ENCODE measurements around the gene USP15.
"Not testable (repeated sequence)": the region's sequence is repeated elsewhere in the genome, so short reads cannot be mapped to it uniquely, and the experiment has no call there.

USP15 gene

DNA sequence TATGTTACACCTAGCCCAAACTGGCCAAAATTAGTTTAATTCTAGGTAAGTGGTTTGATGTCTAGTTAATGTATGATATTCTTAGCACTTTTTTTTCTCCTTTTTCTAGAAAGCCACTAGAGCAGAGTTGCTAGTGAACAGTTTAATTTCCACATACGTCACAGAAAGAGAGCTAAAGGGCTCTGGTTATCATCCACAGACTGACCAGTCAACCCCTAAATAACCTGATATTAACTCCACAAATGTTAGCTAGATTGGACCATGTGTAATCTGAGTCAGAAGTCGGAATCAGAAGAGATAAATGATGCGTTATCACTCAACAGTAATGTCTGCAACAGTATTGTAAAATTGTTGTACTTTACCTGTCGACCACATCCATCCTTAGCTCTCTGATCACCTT is 74.9 kb downstream of the USP15 start:
- TF ChIP-seq, protein P1, sequence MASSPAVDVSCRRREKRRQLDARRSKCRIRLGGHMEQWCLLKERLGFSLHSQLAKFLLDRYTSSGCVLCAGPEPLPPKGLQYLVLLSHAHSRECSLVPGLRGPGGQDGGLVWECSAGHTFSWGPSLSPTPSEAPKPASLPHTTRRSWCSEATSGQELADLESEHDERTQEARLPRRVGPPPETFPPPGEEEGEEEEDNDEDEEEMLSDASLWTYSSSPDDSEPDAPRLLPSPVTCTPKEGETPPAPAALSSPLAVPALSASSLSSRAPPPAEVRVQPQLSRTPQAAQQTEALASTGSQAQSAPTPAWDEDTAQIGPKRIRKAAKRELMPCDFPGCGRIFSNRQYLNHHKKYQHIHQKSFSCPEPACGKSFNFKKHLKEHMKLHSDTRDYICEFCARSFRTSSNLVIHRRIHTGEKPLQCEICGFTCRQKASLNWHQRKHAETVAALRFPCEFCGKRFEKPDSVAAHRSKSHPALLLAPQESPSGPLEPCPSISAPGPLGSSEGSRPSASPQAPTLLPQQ (tag by site-specific recombination; IDR thresholded peaks at IDR 0.05), result no peak
- TF ChIP-seq, protein P2, sequence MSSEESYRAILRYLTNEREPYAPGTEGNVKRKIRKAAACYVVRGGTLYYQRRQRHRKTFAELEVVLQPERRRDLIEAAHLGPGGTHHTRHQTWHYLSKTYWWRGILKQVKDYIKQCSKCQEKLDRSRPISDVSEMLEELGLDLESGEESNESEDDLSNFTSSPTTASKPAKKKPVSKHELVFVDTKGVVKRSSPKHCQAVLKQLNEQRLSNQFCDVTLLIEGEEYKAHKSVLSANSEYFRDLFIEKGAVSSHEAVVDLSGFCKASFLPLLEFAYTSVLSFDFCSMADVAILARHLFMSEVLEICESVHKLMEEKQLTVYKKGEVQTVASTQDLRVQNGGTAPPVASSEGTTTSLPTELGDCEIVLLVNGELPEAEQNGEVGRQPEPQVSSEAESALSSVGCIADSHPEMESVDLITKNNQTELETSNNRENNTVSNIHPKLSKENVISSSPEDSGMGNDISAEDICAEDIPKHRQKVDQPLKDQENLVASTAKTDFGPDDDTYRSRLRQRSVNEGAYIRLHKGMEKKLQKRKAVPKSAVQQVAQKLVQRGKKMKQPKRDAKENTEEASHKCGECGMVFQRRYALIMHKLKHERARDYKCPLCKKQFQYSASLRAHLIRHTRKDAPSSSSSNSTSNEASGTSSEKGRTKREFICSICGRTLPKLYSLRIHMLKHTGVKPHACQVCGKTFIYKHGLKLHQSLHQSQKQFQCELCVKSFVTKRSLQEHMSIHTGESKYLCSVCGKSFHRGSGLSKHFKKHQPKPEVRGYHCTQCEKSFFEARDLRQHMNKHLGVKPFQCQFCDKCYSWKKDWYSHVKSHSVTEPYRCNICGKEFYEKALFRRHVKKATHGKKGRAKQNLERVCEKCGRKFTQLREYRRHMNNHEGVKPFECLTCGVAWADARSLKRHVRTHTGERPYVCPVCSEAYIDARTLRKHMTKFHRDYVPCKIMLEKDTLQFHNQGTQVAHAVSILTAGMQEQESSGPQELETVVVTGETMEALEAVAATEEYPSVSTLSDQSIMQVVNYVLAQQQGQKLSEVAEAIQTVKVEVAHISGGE (tag by site-specific recombination; conservative IDR thresholded peaks at IDR 0.05; ENCODE audit: low read depth), result no peak
- TF ChIP-seq ZNF433 (tag by site-specific recombination; IDR thresholded peaks at IDR 0.05; ENCODE audit: low read depth) (no peak), ZNF792 (tag by site-specific recombination; IDR thresholded peaks at IDR 0.05) (no peak)
- H3K9me3 ChIP-seq (ENCODE audit: control insufficient read depth, insufficient read depth, low read depth, low read length), result no peaks in the 10 kb centered on the region
- ChIA-PET POLR2A (no interaction called here), CTCF (no interaction called here)
- H3K27ac ChIP-seq (ENCODE audit: extremely low read depth, low read depth, low read length), result no peak overlapping the region
- no peaks in the 10 kb centered on the region for H3K4me1 ChIP-seq (ENCODE audit: control insufficient read depth, insufficient read depth, low read length)
- H3K4me3 ChIP-seq (ENCODE audit: low read depth, low read length), result no peak overlapping the region
- H3K36me3 ChIP-seq (ENCODE audit: control insufficient read depth in 2 of 2, insufficient read depth in 1 of 2, low read length in 2 of 2), result peaks cover 0 to 3% of the 10 kb centered on the region in 2 experiments; a peak in 1 of 3 replicates

DNA sequence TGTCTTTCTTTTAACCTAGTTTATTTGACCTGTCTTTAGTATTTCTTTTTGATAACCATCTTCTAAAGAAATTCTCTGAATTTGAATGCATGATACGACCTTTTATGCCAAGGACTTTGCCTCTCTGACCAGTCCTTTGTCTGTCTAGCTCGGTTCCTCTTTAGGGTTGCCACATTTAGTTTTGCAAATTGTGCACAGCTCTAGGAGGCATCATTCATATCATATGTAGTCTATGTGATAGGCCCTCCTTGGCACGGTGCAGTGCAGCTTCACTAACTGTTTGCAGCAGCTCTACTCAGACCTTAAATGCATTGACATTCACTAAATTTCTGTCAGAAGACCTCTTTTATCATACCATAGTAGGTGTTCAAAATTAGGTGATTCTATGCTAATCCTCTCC is 75.6 kb downstream of the USP15 start:
- Histone ChIP-seq H3K4me3 (ENCODE audit: low read depth, low read length) (no peak overlapping the region), H3K4me1 (ENCODE audit: control insufficient read depth, insufficient read depth, low read length) (no peaks in the 10 kb centered on the region), H3K36me3 (ENCODE audit: control insufficient read depth in 2 of 2, insufficient read depth in 1 of 2, low read length in 2 of 2) (peaks cover 0 to 3% of the 10 kb centered on the region in 2 experiments; a peak in 1 of 3 replicates), H3K27ac (ENCODE audit: extremely low read depth, low read depth, low read length) (no peak overlapping the region), H3K9me3 (ENCODE audit: control insufficient read depth, insufficient read depth, low read depth, low read length) (no peaks in the 10 kb centered on the region)
- POLR2A ChIA-PET, result no interaction called here
- CTCF ChIA-PET, result no interaction called here
- TF ChIP-seq, protein P3, sequence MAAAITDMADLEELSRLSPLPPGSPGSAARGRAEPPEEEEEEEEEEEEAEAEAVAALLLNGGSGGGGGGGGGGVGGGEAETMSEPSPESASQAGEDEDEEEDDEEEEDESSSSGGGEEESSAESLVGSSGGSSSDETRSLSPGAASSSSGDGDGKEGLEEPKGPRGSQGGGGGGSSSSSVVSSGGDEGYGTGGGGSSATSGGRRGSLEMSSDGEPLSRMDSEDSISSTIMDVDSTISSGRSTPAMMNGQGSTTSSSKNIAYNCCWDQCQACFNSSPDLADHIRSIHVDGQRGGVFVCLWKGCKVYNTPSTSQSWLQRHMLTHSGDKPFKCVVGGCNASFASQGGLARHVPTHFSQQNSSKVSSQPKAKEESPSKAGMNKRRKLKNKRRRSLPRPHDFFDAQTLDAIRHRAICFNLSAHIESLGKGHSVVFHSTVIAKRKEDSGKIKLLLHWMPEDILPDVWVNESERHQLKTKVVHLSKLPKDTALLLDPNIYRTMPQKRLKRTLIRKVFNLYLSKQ (tag by site-specific recombination; IDR thresholded peaks at IDR 0.05; ENCODE audit: borderline replicate concordance), result no peak
- TF ChIP-seq ZSCAN30 (tag by site-specific recombination; IDR thresholded peaks at IDR 0.05) (no peak), ZNF561 (tag by site-specific recombination; IDR thresholded peaks at IDR 0.05; ENCODE audit: borderline replicate concordance) (no peak), ZNF596 (tag by site-specific recombination; IDR thresholded peaks at IDR 0.05) (no peak), ZNF623 (tag by site-specific recombination; IDR thresholded peaks at IDR 0.05) (no peak), OVOL3 (tag by site-specific recombination; IDR thresholded peaks at IDR 0.05) (no peak), ZNF366 (tag by site-specific recombination; conservative IDR thresholded peaks at IDR 0.05) (no peak), ZNF776 (tag by site-specific recombination; IDR thresholded peaks at IDR 0.05; ENCODE audit: borderline replicate concordance) (no peak), ZNF175 (tag by site-specific recombination; IDR thresholded peaks at IDR 0.05) (no peak)

DNA sequence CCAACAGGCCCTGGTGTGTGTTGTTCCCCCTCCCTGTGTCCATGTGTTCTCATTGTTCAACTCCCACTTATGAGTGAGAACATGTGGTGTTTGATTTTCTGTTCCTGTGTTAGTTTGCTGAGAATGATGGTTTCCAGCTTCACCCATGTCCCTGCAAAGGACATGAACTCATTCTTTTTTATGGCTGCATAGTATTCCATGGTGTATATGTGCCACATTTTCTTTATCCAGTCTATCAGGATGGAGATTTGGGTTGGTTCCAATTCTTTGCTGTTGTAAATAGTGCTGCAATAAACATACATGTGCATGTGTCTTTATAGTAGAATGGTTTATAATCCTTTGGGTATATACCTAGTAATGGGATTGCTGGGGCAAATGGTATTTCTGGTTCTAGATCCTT is 77.4 kb downstream of the USP15 start:
- CTCF ChIA-PET; H3K36me3 ChIP-seq (ENCODE audit: control insufficient read depth in 2 of 2, insufficient read depth in 1 of 2, low read length in 2 of 2); POLR2A ChIA-PET; H3K4me3 ChIP-seq (ENCODE audit: low read depth, low read length); H3K27ac ChIP-seq (ENCODE audit: extremely low read depth, low read depth, low read length); H3K9me3 ChIP-seq (ENCODE audit: control insufficient read depth, insufficient read depth, low read depth, low read length); H3K4me1 ChIP-seq (ENCODE audit: control insufficient read depth, insufficient read depth, low read length): not testable (repeated sequence)
- TF ChIP-seq, protein P4, sequence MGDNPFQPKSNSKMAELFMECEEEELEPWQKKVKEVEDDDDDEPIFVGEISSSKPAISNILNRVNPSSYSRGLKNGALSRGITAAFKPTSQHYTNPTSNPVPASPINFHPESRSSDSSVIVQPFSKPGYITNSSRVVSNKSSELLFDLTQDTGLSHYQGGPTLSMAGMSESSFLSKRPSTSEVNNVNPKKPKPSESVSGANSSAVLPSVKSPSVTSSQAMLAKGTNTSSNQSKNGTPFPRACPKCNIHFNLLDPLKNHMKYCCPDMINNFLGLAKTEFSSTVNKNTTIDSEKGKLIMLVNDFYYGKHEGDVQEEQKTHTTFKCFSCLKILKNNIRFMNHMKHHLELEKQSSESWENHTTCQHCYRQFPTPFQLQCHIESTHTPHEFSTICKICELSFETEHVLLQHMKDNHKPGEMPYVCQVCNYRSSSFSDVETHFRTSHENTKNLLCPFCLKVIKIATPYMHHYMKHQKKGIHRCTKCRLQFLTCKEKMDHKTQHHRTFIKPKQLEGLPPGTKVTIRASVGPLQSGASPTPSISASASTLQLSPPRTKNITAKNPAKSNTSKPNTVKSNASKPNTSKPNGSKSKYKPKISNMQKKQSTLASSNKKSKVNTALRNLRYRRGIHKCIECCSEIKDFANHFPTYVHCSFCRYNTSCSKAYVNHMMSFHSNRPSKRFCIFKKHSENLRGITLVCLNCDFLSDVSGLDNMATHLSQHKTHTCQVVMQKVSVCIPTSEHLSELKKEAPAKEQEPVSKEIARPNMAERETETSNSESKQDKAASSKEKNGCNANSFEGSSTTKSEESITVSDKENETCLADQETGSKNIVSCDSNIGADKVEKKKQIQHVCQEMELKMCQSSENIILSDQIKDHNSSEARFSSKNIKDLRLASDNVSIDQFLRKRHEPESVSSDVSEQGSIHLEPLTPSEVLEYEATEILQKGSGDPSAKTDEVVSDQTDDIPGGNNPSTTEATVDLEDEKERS (tag by site-specific recombination; IDR thresholded peaks at IDR 0.05), result 0 out of 2 replicates have a peak, but pooled peaks have one; percentile 15
- TF ChIP-seq ZNF146 (tag by site-specific recombination; IDR thresholded peaks at IDR 0.05), result peak; percentile 72; the same call in 1 of the 2 replicates

DNA sequence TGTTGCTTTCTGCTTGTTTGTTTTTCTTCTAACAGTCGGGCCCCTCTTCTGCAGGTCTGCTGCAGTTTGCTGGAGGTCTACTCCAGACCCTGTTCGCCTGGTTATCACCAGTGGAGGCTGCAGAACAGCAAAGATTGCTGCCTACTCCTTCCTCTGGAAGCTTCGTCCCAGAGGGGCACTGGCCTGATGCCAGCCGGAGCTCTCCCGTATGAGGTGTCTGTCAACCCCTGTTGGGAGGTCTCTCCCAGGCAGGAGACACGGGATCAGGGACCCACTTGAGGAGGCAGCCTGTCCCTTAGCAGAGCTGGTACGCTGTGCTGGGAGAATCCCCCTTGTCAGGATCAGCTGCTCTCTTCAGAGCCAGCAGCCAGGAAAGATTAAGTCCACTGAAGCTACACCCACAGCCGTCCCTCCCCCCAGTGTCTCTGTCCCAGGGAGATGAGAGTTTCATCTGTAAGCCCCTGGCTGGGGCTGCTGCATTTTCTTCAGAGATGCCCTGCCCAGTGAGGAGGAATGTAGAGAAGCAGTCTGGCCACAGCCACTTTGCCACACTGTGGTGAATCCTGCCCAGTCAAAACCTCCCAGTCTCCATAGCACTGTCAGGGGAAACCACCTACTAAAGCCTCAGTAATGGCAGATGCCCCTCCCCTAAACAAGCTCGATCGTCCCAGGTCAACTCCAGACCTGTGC is 82.6 kb downstream of the USP15 start:
- POLR2A ChIA-PET, result interaction anchor here (0.6 kb wide), 1 partner anchor 1424 kb away, joined by 3 read pairs; no protein-coding TSS in a partner anchor
- not testable (repeated sequence) for H3K36me3 ChIP-seq (ENCODE audit: control insufficient read depth in 2 of 2, insufficient read depth in 1 of 2, low read length in 2 of 2)

More for the DNA sequence above, 82.6 kb downstream of the USP15 start:
- H3K4me1 ChIP-seq (ENCODE audit: control insufficient read depth, insufficient read depth, low read length); H3K9me3 ChIP-seq (ENCODE audit: control insufficient read depth, insufficient read depth, low read depth, low read length); CTCF ChIA-PET; H3K4me3 ChIP-seq (ENCODE audit: low read depth, low read length); H3K27ac ChIP-seq (ENCODE audit: extremely low read depth, low read depth, low read length): not testable (repeated sequence)
